Stomach (tissue), 4 donors: ENCODE results near the gene GPR37.

Experiments used
- EP300 ChIP-seq: sonication (generic); formaldehyde crosslinking; IDR thresholded peaks from one replicate; pipeline ENCODE4 v1.6.1; 2017; ENCODE audit warnings: antibody characterized with exemption
- TF ChIP-seq, protein P1 (sequence below), 7 experiments: fragments of 450-650 bp in 4 of 7; fragments of 200-600 bp in 3 of 7; sonication (generic) in 3 of 7; IDR thresholded peaks; one replicate each; pipeline ENCODE4 v1.5.1; 2016 to 2019; ENCODE audit warnings: antibody characterized with exemption in 7 of 7, control low read depth in 2 of 7, mild to moderate bottlenecking in 1 of 7

DNA sequence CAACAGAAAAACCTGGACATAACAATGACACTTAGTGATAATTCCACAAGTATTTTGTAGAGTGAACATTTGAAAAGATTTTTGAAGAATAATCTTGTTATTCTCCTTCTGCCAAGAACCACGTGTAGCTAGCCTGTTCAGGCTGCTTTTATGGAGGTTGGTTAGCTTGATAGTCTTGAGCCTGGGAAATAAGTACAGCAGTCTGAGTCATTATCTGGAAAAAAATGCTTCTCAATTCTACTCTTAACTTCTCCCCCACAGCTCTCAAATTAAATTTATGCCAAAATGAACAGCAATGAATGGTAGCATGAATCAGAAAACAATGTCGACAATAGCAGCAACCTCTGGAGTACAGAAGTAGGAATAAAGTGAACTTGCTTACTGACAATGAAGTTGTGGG is 63.2 kb downstream of the GPR37 start:
- TF ChIP-seq, protein P1, sequence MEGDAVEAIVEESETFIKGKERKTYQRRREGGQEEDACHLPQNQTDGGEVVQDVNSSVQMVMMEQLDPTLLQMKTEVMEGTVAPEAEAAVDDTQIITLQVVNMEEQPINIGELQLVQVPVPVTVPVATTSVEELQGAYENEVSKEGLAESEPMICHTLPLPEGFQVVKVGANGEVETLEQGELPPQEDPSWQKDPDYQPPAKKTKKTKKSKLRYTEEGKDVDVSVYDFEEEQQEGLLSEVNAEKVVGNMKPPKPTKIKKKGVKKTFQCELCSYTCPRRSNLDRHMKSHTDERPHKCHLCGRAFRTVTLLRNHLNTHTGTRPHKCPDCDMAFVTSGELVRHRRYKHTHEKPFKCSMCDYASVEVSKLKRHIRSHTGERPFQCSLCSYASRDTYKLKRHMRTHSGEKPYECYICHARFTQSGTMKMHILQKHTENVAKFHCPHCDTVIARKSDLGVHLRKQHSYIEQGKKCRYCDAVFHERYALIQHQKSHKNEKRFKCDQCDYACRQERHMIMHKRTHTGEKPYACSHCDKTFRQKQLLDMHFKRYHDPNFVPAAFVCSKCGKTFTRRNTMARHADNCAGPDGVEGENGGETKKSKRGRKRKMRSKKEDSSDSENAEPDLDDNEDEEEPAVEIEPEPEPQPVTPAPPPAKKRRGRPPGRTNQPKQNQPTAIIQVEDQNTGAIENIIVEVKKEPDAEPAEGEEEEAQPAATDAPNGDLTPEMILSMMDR (IDR thresholded peaks at IDR 0.05): no peak
- no peak for TF ChIP-seq EP300
